ENCODE measurements around the gene CCL19.
A peak's percentile ranks its signal among the peaks of the same experiment; 100 is the strongest.

Gene CCL19

DNA sequence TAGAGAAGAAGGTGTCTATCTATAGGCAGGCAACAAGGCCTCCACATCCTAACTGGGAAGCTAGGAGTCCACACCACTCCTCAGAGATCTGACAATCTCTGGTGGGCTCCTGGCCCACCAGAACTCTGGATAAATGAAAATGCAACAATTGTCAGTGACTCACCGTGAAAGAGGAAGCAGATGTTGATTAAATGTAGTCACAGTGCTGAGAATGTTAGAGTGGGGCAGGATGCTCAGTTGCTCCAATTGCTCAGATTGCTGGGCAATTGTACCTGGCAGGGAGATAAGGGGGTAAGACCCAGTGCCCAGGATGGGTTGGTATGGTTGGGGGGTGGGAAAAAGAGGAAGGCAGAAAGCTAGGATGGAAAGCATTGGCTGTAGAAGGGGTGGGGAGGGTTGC is 4.3 kb downstream of the CCL19 start:
- no peak overlapping the region for H3K4me3 ChIP-seq (ENCODE audit: low read length)
- TF ChIP-seq, protein P1, sequence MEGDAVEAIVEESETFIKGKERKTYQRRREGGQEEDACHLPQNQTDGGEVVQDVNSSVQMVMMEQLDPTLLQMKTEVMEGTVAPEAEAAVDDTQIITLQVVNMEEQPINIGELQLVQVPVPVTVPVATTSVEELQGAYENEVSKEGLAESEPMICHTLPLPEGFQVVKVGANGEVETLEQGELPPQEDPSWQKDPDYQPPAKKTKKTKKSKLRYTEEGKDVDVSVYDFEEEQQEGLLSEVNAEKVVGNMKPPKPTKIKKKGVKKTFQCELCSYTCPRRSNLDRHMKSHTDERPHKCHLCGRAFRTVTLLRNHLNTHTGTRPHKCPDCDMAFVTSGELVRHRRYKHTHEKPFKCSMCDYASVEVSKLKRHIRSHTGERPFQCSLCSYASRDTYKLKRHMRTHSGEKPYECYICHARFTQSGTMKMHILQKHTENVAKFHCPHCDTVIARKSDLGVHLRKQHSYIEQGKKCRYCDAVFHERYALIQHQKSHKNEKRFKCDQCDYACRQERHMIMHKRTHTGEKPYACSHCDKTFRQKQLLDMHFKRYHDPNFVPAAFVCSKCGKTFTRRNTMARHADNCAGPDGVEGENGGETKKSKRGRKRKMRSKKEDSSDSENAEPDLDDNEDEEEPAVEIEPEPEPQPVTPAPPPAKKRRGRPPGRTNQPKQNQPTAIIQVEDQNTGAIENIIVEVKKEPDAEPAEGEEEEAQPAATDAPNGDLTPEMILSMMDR (IDR thresholded peaks at IDR 0.05; ENCODE audit: insufficient read depth, low read depth, low read length, missing control alignments), result no peak
- no peak for DNase-seq (ENCODE audit: low read depth)

DNA sequence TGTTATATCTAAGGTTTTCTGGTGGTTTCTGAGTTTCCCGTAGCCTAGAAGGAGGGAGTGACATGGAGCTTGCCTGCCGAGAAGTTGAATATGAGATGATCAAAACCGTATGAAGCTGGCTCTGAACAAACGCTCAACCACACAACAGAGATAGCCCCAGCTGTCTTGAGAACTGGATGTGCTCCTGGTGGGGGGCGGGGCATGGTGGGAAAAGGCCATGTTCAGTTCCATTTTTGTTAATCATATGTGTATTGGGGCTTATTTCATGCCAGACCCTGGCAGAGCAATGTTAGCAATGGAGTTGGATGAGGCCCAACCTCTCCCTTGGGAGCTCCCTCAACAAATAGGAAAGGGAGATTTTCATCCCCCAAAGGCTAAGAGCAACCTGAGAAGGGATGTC is 4.8 kb downstream of the CCL19 start:
- no peak for DNase-seq (ENCODE audit: low read depth)
- no peak overlapping the region for H3K4me3 ChIP-seq (ENCODE audit: low read length)
- TF ChIP-seq, protein P1 (IDR thresholded peaks at IDR 0.05; ENCODE audit: insufficient read depth, low read depth, low read length, missing control alignments), result no peak

DNA sequence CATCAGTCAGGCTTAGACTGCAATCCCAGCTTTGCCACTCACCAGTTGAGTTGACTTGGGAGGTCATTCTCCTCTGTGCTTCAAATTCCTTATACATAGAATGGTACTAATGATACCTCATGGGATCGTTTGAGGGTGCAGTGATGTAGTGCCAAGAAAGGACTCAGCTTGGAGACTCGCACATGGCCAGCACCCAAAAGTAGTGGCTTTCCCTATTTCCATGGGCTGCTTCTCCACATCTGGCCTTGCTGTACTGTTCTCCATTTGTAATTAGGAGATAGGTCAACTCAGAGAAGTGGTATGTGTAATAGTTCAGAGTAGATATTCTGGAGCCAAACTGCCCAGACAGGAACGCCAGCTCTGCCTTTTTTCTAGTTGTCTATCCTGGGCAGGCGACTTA is 5.5 kb downstream of the CCL19 start:
- DNase-seq (ENCODE audit: low read depth), result no peak
- TF ChIP-seq, protein P1 (IDR thresholded peaks at IDR 0.05; ENCODE audit: insufficient read depth, low read depth, low read length, missing control alignments), result no peak

DNA sequence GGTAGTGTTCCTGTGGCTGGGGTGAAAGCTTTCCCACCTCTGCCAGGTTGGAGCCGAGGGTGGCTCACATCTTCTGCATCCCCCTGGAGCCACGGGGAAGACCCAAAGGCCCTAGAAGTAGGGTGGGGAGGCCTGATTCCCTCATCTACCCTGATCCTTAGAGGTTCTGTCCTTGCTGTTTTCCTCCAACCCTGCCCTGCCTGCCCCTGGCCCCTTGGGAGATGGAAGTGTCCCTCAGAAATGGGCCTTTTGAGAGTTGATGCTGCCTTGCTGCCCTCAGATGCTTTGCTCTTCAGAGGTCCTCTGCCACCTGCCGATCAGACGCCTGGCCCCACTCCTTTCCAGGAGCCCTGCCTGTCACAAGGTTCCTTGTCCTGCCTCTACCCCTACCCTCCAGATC is 6.3 kb downstream of the CCL19 start:
- DNase-seq (ENCODE audit: low read depth), result no peak
- no peak overlapping the region for H3K4me3 ChIP-seq (ENCODE audit: low read length)
- TF ChIP-seq, protein P1 (IDR thresholded peaks at IDR 0.05; ENCODE audit: insufficient read depth, low read depth, low read length, missing control alignments), result no peak

More for the DNA sequence above, 5.5 kb downstream of the CCL19 start:
- H3K4me3 ChIP-seq (ENCODE audit: low read length), result no peak overlapping the region

DNA sequence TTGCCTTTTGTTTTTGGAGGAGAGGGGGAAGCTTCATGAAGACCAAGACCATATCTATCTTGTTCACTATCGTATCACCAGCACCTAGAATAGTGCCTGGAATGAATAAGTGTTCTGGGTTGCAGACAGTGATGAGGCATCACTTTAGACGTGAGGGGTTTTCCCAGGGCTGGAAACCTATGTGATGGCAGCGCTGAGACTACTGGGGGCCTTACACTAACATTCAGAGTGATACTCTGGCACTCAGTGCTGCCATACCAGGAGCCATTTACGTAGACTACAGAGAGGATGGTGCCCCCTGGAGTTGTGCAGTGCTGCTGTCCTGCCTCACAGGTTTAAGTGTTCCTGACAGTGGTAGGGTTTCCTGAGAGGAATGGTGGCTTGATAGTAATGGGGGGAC is 6.9 kb downstream of the CCL19 start:
- H3K4me3 ChIP-seq (ENCODE audit: low read length), result no peak overlapping the region
- TF ChIP-seq, protein P1 (IDR thresholded peaks at IDR 0.05; ENCODE audit: insufficient read depth, low read depth, low read length, missing control alignments), result no peak
- no peak for DNase-seq (ENCODE audit: low read depth)

DNA sequence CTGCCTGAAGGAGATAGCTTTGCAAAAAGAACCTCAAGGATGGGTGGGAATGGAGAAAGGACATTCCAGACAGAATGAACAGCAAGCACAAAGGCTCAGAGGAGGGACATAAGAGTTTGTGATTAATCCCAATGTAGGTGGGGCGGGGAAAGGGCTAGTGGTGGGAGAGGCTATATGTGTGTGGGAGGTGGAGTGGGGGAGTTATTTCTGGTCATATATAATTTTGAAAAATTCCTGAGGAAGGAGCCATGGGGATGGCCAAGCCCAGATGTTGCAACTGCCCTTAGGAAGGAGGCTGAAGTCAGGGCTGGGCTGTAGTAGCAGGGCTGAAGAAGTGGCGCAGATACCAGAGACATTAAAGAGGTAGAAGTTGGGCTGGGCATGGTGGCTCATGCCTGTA is 15.2 kb downstream of the CCL19 start:
- no peak overlapping the region for H3K4me3 ChIP-seq (ENCODE audit: low read length)
- TF ChIP-seq, protein P1 (IDR thresholded peaks at IDR 0.05; ENCODE audit: insufficient read depth, low read depth, low read length, missing control alignments), result no peak
- no peak for DNase-seq (ENCODE audit: low read depth)

DNA sequence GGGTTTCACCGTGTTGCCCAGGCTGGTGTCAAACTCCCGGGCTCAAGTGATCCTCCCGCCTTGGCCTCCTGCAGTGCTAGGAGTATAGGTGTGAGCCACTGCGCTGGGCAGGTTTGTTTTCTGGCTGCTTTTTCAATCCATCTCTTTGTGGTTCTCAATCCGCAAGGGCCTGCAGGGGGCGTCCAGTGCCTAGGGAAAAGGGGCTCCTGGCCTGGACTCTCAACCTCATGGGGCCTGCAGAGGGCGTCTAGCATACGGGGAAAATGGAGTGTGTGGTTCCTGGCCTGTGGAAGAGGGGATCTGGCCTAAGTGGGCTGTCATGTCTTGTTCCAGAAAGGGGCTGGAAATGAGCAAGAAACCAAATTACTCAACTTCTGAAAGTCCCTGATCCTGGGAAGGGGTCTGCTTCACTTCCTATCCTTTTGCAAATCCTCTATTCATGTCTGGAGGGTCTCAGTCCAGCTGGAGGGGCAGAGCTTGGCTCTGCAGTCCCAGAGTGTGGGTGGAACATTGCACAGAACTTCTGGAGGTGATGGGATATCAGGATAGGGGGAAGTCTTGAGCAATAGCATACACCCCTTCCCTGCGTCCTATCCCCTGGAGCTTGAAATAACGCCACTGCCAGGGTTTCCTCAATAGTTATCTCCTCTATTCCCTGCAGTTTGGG is 15.9 kb downstream of the CCL19 start:
- no peak overlapping the region for H3K4me3 ChIP-seq (ENCODE audit: low read length)
- TF ChIP-seq, protein P1 (IDR thresholded peaks at IDR 0.05; ENCODE audit: insufficient read depth, low read depth, low read length, missing control alignments), result peak; percentile 36
- DNase-seq (ENCODE audit: low read depth), result peak; percentile 53

All from epithelial cell of esophagus (primary cell).